IPS DF 4.7 (cell line): Measurements from ENCODE around the gene NCOA4.
"Not testable (repeated sequence)": the region's sequence is repeated elsewhere in the genome, so short reads cannot be mapped to it uniquely, and the experiment has no call there.

Source experiments
- DNase-seq: peaks from one replicate; pipeline ENCODE4 v3.0.0-alpha.2; 2013; ENCODE audit warnings: low spot score; ENCODE audit errors: extremely low read depth

Gene NCOA4

DNA sequence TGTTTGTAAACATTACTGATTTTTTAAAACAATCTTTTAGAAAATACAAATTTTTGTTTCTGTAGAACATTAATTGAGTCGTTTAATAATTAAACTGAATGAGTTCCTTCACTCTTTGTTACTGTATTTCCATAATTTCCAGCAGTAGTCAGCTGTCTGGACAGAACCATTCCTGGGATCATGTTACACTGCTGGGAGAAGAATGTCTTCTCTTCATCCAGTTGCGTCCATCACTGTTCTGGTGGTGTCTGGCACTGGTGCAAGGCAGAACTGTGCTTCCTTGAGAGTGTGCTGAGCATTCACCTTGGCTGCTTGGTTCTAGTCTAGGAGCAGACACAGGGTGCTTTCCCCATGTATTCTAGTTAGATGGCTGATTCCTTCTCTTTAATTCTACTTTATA lies 46.0 kb downstream of the NCOA4 start:
- not testable (repeated sequence) for DNase-seq

DNA sequence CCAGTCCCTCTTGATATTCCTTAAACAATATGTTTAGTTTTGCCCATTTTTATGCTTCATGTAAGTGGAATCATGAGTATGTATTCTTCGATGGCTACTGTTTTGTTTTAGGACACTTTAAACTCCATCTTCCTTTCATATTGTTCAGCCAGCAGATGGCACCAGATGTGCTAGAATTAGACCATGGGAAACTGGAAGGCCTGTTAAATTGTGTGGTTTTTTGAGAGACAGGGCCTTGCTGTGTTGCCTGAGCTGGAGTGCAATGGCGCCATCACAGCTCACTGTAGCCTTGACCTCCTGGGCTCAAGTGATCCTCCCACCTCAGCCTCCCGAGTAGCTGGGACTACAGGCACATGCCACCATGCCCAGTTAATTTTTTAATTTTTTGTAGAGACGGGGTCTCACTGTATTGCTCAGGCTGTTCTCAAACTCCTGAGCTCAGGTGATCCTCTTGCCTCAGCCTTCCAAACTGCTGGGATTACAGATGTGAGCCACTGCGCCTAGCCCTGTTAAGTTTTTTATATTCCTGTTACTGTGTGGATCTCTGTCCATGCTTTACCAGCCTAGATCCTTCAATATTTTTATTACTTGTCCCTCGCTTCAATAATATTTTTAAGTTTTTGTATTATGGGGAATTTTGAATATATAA lies 46.8 kb downstream of the NCOA4 start:
- not testable (repeated sequence) for DNase-seq

DNA sequence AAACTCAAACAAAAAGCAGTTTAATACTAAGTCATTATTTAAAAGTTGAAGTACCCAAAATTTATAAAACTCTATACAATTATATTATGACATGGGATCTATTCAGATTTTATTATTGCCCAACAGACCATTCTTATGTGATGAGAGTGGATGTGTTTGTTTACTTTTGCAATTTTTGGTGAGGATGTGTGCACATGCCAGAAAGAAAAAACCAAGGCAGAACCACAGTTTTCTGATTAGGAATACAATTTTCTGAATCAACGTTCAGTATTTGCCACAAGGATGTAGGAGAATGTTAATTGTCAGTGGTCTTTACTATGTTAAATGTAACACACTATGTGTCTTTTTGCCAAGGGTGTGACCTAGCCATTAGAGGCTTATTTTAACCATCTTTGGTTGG lies 49.1 kb downstream of the NCOA4 start:
- not testable (repeated sequence) for DNase-seq

DNA sequence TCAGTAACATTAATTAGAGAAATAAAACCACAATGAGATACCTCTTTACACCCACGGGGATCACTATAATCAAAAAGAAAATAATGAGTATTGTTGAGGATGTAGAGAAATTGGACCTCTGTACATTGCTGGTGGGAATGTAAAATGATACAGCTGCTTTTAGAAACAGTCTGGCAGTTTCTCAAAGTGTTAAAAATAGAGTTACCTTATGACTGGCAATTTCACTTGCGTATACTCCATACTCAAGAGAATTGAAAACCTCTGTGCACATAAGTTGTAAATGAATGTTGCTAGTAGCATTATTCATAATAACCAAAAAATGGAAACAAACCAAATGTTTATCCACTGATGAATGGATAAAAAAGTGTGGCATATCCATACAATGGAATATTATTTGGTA lies 51.9 kb downstream of the NCOA4 start:
- not testable (repeated sequence) for DNase-seq

DNA sequence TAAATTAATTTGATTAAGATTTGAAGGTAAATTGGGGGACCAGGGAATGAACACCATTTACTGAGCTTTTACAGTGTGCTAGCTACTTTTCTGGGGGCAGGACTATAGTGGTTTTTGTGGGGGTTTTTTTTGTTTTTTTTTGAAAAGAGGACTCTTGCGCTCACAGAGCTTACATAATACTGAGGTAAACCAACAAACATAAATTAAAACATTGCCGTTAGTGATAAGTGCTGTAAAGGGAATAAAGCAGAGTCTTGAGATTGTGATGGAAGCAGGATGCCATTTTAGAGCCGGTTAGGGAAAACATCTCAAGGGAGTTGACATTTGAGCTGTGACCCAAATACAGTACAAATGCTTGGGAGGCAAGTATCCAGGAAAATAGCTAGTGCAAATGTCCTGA lies 56.4 kb downstream of the NCOA4 start:
- not testable (repeated sequence) for DNase-seq

DNA sequence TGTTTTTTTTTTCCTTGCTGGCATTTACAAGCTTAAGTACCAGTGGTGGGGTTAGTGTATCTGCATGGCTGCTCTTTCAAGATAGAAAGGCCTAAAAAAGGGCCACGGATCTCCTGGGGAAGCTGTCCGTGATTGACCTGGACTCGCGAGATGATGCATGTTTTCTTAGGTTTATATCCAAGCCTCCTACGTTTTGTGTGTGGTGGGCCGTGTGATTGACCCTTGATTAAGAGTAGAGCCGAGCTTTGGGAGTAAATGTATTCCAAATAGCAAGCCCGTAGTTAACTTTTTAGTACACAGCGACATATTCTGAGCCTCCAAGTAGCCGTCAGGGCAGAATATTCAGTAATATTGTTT lies 57.6 kb downstream of the NCOA4 start:
- DNase-seq: not testable (repeated sequence)

DNA sequence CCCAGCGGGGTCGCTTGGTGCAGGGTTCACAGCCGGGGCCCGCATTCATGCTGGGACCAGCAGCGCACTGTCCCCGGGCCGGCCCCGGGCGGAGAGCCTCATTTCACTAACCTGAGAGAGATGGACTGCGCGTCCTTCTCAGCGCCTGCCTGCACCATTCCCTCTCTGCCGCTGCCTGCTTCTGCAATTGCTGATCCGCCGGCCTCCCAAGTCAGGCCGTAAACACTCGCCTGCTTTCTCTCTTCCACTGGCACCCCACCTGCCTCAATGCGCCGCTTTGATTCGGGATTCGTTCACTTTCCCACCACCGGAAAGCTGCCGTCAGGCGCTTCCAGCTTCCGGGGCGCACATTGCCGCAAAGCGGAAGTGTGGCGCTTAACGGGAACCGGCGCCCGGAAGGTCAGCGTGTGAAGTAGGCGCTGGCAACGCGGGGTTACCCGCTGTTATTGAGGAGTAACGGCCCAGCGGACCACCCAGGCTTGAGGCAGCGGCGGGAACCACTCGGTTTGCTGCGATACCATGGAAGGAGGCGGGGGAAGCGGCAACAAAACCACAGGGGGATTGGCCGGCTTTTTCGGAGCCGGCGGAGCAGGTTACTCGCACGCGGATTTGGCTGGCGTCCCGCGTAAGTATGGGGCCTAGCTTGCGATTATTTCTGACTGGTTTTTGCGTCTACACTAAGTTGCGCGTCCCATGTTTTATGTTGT lies 58.2 kb downstream of the NCOA4 start, which contains the start of gene TIMM23:
TSS of gene TIMM23 (plus strand) at position 384 of the 707 bp plus-strand sequence. CDS start at position 520, 136 bp downstream.
- peak; percentile 25 for DNase-seq

DNA sequence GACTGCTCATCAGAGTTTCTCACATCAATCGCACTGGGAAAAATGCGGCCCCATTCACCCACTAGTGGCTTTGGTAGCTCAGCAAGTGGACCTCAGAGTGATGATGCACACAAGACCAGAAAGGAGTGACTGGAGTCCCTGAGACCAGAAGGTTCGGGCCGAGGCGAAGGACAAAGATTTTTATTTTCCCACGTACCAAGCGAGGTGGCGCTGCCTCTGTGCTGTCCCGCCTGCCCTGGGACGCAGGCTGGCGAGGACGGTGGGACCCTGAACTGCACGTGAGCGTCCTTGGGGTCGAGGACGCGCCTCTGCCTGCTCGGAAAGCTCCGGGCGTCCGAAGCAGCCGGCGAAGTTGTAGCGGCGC lies 58.7 kb downstream of the NCOA4 start:
- DNase-seq: not testable (repeated sequence)

DNA sequence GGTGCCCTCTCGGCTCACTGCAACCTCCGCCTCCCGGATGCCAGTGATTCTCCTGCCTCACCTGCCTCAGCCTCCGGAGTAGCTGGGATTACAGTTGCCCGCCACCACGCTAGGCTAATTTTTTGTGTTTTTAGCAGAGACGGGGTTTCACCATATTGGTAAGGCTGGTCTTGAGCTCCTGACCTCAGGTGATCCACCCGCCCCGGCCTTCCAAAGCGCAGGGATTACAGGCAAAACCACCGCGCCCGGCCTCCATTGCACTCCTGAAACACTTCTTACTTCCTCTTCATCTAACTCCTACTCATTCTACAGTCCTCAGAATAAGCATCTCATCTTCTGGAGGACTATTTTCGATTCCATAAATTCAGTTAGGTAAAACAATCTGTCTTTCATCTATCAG lies 59.4 kb downstream of the NCOA4 start:
- not testable (repeated sequence) for DNase-seq

DNA sequence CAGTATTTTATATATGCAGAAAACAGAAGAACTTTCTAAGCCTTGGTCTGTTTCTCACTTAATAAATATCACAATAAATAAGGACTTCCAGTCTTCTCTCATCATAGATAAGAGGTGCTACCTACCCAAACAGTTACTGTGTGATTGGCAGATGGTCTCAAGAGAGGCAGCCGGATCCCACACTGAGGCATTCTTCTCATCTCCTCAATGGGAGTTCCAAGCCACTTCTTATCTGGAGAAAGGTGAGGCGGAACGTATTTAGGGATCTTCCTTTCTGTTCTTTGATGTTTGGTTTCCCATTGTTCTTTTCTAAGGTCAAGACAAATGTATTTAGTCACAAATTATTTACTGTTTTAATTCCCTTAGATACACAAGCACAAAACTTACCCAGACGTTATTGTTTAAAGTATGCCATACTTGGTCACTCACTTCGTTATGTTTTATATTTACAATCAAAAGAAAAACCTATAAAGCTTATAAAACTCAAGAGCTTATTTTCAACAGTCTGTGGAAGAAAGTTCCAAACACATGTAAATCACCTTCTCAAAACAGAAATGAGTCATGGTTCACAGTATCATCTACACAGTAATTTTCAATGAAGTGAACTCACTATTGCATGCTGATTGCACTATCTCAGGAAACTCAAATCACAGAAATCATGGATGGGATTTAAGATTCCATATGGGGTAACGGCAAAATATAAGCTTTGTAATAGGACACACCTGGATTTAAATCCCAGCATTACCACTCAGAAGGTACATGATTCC lies 67.6 kb downstream of the NCOA4 start:
- DNase-seq: not testable (repeated sequence)

DNA sequence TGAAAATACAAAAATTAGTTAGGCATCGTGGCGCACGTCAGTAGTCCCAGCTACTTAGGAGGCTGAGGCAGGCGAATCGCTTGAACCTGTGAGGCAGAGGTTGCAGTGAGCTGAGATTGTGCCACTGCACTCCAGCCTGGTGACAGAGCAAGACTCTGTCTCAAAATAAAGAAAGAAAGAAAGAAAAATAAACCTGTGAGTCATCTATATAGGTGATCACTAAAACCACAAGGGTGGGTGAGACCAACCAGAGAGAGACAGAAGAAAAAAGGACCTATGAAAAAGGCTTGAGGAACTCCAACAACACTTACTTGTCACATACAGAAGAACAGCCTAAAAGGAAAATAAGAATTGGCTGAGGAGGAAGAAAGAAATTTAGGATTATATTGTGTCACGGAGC lies 72.5 kb downstream of the NCOA4 start:
- not testable (repeated sequence) for DNase-seq

DNA sequence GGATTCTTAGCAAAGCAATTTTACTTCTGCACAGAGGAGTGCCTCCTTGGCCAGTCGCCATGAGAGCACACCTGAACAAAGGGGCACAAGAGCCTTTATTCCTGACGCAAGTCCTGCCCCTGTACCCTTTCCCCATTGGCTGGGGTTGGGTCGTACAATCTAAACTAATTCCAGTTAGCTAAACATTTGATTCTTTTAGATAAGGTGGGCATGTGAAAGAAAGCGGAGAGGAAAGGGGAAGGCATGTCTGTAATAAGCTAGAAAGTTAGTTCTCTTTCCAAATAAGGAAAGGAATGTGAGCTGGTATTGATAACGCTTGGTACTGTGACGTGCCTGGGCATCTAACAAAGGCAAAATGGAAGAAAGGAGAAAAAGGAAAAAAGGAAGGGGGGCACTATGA lies 73.8 kb downstream of the NCOA4 start:
- not testable (repeated sequence) for DNase-seq
